BJ (cell line): ENCODE data around the gene SLC39A2. TPM values are rescaled to one million over a fixed set of nuclear protein-coding genes. Genes with fewer than 3 reads are reported as not detected.

ENCODE experiments used
- CTCF ChIA-PET: fragments of 350-600 bp; formaldehyde crosslinking; extraction: SDS; loops from one replicate; lab custom pipeline; 2021; ENCODE audit warnings: antibody characterized with exemption, inconsistent platforms; lab: Yijun Ruan, JAX
- POLR2A ChIA-PET: fragments of 300-600 bp; sonication (Branson Sonifier 250); formaldehyde crosslinking; extraction: SDS; loops from one replicate; lab custom pipeline; 2021; ENCODE audit warnings: antibody characterized with exemption; lab: Charles Lee
- DNase-seq: peaks from one replicate; pipeline ENCODE4 v3.0.0-alpha.2; 2011; ENCODE audit warnings: low read depth
- H3K27me3 ChIP-seq: 2 replicates; pipeline ENCODE4 v1.6.0; 2011; ENCODE audit warnings: low read length; ENCODE audit not compliant: control insufficient read depth, insufficient read depth
- H3K36me3 ChIP-seq: 2 replicates; pipeline ENCODE4 v1.5.1; 2011; ENCODE audit warnings: low read length; ENCODE audit not compliant: control insufficient read depth, insufficient read depth
- H3K4me3 ChIP-seq: 2 replicates; pipeline ENCODE4 v1.5.1; 2011; ENCODE audit warnings: low read depth, mild to moderate bottlenecking, control low read depth, low read length
- polyA plus RNA-seq: library from polyadenylated mRNA; depleted of rRNA; stranded (reverse); fragments of >200 nt; gene quantifications from 2 replicates; pipeline ENCODE4 v1.2.3, GENCODE V29; 2011
- TF ChIP-seq, protein P1 (sequence below): IDR thresholded peaks from 2 replicates; pipeline ENCODE4 v1.5.1; 2011; ENCODE audit warnings: low read depth, mild to moderate bottlenecking, control low read depth, inconsistent platforms, low read length, moderate library complexity; ENCODE audit not compliant: insufficient read depth

Gene SLC39A2
- polyA plus RNA-seq, 1 experiment = not detected

DNA sequence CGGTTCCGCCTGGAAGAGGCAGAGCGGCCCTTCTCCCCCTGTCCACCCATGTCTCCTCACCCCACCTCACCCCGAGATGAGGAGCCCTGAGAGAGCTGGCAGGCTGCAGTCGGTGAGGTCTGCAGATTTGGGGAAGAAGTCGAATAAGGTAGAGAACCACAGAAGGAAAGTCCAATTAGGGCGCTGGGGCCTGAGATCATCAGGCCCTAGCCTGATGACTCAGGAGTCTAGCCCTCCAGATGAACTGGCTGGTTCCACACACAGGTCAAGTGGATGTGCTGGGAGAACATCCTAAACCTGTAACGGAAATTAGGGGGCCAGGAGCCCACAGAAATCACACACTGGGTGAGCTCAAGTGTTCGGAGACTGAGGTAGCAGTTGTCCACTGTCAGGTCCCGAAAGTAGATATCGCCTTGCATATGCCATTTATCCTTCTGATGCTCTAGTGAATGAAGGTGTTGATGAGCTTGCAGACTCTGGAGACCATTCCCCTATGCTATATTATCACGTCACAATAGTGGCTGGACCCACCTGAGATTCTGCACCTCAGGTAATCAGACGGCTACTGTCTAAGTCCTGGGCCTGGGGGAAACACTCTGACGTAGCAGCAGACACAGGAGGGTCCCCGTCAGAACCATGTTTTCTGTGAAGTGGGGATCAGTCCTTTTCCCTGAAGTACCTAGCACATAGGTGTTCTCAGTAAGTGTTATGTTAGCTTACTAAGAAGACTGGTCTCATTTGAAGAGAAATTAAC is 10.2 kb upstream of the SLC39A2 start:
- no peaks in the 10 kb centered on the region for H3K27me3 ChIP-seq
- CTCF ChIA-PET = interaction anchor here (2.4 to 4.3 kb wide), 2 partner anchors 17 to 104 kb away, joined by 11 to 37 read pairs; no protein-coding TSS in a partner anchor
- H3K36me3 ChIP-seq = no peaks in the 10 kb centered on the region; the same call in 1 of the 2 replicates
- peak overlapping the region; percentile 24 for H3K4me3 ChIP-seq
- DNase-seq = no peak
- POLR2A ChIA-PET = no interaction called here
- TF ChIP-seq, protein P1, sequence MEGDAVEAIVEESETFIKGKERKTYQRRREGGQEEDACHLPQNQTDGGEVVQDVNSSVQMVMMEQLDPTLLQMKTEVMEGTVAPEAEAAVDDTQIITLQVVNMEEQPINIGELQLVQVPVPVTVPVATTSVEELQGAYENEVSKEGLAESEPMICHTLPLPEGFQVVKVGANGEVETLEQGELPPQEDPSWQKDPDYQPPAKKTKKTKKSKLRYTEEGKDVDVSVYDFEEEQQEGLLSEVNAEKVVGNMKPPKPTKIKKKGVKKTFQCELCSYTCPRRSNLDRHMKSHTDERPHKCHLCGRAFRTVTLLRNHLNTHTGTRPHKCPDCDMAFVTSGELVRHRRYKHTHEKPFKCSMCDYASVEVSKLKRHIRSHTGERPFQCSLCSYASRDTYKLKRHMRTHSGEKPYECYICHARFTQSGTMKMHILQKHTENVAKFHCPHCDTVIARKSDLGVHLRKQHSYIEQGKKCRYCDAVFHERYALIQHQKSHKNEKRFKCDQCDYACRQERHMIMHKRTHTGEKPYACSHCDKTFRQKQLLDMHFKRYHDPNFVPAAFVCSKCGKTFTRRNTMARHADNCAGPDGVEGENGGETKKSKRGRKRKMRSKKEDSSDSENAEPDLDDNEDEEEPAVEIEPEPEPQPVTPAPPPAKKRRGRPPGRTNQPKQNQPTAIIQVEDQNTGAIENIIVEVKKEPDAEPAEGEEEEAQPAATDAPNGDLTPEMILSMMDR = no peak

DNA sequence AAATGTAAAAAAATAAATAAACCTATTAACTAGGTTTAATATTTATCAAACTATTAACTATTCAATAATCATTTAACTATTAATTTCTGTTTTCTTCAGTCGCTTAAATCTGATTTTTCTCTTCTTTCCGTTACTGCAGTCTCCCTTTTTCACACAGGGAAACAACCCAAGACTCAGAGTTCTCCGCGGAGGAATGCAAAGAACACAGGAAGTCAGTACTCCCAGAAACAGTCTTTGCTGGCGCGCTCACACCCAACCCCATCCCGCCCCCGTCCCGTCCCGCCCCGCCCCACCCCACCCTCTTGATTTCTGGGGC is 9.7 kb upstream of the SLC39A2 start:
- CTCF ChIA-PET = interaction anchor here (4.3 kb wide), 1 partner anchor 18 kb away, joined by 37 read pairs; no protein-coding TSS in a partner anchor
- peaks cover 3% of the 10 kb centered on the region; the same call in 1 of the 2 replicates for H3K36me3 ChIP-seq
- POLR2A ChIA-PET = no interaction called here
- DNase-seq = no peak
- no peaks in the 10 kb centered on the region for H3K27me3 ChIP-seq
- TF ChIP-seq, protein P1 = no peak
- H3K4me3 ChIP-seq = peak overlapping the region; percentile 24

DNA sequence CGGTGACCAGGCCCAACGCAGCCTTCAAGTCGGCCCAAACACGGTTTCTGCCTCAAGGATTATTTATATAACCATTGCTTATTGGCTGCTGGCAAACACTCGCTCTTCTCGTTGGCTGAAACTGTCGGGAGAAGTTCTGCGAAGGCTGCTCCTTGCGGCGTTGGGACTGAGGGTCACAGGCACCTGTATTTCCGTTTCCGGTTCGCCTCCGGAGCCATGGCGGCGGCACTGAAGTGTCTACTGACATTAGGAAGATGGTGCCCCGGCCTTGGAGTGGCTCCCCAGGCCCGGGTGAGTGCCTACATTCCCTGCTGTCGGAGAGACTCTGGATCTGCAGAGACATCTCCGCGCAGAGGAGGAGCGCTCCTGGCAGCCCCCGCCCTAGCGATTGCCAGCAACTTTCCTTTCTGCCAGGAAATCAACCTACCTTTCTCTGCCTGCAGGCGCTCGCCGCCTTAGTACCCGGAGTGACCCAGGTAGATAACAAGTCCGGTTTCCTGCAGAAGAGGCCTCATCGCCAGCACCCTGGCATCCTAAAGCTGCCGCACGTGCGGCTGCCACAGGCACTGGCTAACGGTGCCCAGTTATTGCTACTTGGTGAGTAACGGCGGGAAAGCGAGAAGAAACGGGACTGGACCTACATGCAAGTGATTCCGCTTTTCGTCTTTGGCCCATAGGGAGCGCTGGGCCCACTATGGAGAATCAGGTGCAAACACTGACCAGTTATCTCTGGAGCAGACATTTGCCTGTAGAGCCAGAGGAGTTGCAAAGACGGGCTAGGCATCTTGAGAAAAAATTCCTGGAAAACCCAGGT is 9.1 kb upstream of the SLC39A2 start, which contains the start of gene METTL17:
Gene METTL17, plus strand, starts transcription at position 194 of the 814 bp plus-strand sequence. Its CDS starts 23 bp downstream, at position 217.
- POLR2A ChIA-PET = no interaction called here

DNA sequence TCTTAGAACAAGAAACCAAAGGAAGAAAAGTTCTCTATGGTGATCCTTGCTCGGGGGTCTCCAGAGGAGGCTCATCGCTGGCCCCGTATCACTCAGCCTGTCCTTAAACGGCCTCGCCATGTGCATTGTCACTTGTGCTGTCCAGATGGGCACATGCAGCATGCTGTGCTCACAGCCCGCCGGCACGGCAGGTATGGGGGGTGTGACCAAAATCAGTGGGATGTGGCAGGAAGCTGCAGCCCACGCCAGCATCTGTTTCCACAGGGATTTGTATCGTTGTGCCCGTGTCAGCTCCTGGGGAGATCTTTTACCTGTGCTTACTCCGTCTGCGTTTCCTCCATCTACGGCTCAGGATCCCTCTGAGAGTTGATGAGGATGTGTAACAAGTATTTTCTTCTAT is 2.6 kb upstream of the SLC39A2 start:
- H3K4me3 ChIP-seq = no peak overlapping the region
- TF ChIP-seq, protein P1 = no peak
- H3K36me3 ChIP-seq = peaks cover 15% of the 10 kb centered on the region
- CTCF ChIA-PET = interaction anchor here (1.7 to 3.3 kb wide), 4 partner anchors 18 to 108 kb away, joined by 4 to 20 read pairs (median 12); no protein-coding TSS in a partner anchor
- POLR2A ChIA-PET = no interaction called here
- no peak for DNase-seq
- no peaks in the 10 kb centered on the region for H3K27me3 ChIP-seq

More for the DNA sequence above, 9.1 kb upstream of the SLC39A2 start, which contains the start of gene METTL17:
- peak; percentile 94 for DNase-seq
- CTCF ChIA-PET = interaction anchor here (1.3 kb wide), 1 partner anchor 103 kb away, joined by 5 read pairs; no protein-coding TSS in a partner anchor
- Histone ChIP-seq H3K27me3 (no peaks in the 10 kb centered on the region), H3K36me3 (peaks cover 3% of the 10 kb centered on the region; the same call in 1 of the 2 replicates), H3K4me3 (peak within 1 kb of the TSS; percentile 91)
- TF ChIP-seq, protein P1 = peak; percentile 48
